GM21528 (cell line): ENCODE data around the gene FAM3A.
"Not testable (repeated sequence)": the region's sequence is repeated elsewhere in the genome, so short reads cannot be mapped to it uniquely, and the experiment has no call there.

Source experiments
- ATAC-seq: cut with Tn5 transposase; IDR thresholded peaks from one replicate; pipeline ENCODE4 v1.9.1; 2021; ENCODE audit warnings: mild to moderate bottlenecking, moderate library complexity; ENCODE audit not compliant: unreplicated experiment, low FRiP score

FAM3A gene

GRCh38 chrX:154515966-154516655 lies at the start of gene FAM3A:
FAM3A (minus strand) TSS chrX:154516232; CDS start chrX:154515772, 460 bp downstream.
- ATAC-seq = peak; percentile 83

- not testable (repeated sequence) for ATAC-seq
These were observed 46.3 kb upstream of the FAM3A start for GRCh38 chrX:154562295-154562694.

GRCh38 chrX:154560326-154560725 lies 44.3 kb upstream of the FAM3A start:
- ATAC-seq = not testable (repeated sequence)

GRCh38 chrX:154558896-154559295 lies 42.9 kb upstream of the FAM3A start:
- not testable (repeated sequence) for ATAC-seq

- ATAC-seq = not testable (repeated sequence)
These were observed 42.1 kb upstream of the FAM3A start for GRCh38 chrX:154558060-154558690.

GRCh38 chrX:154552112-154552806 lies 36.2 kb upstream of the FAM3A start:
- ATAC-seq = not testable (repeated sequence)

GRCh38 chrX:154549766-154550165 lies 33.7 kb upstream of the FAM3A start:
- no peak for ATAC-seq

- peak; percentile 6 for ATAC-seq
These were observed 31.9 kb upstream of the FAM3A start for GRCh38 chrX:154548028-154548316.

GRCh38 chrX:154547245-154548027 lies 31.4 kb upstream of the FAM3A start, which contains the start of gene IKBKG:
IKBKG (plus strand) TSS chrX:154547620; CDS start chrX:154552003, 4,383 bp downstream.
- ATAC-seq = peak; percentile 83

GRCh38 chrX:154546354-154547244 lies 30.6 kb upstream of the FAM3A start, which contains the start of gene G6PD:
G6PD (minus strand) TSS chrX:154546846; CDS start chrX:154546155, 691 bp downstream.
- peak; percentile 53 for ATAC-seq

GRCh38 chrX:154545673-154546274 lies 29.7 kb upstream of the FAM3A start:
- ATAC-seq = no peak

GRCh38 chrX:154542723-154543424 lies 26.8 kb upstream of the FAM3A start:
- ATAC-seq = no peak

- ATAC-seq = no peak
These were observed 26.1 kb upstream of the FAM3A start for GRCh38 chrX:154541896-154542722.

GRCh38 chrX:154541589-154541895 lies 25.5 kb upstream of the FAM3A start:
- no peak for ATAC-seq

- no peak for ATAC-seq
These were observed 25.0 kb upstream of the FAM3A start for GRCh38 chrX:154540897-154541535.

- ATAC-seq = not testable (repeated sequence)
These were observed 24.3 kb upstream of the FAM3A start for GRCh38 chrX:154540365-154540764.

- no peak for ATAC-seq
These were observed 23.0 kb upstream of the FAM3A start for GRCh38 chrX:154539077-154539476.
